HCT116 (cell line): ENCODE data around the gene MCC. TPM values are rescaled to one million over a fixed set of nuclear protein-coding genes. Genes with fewer than 3 reads are reported as not detected.

Experiments
- ATAC-seq: fragments of 200-7000 bp; cut with Tn5 transposase; 2 replicates; pipeline ENCODE4 v1.9.1; 2020; ENCODE audit warnings: mild to moderate bottlenecking, moderate library complexity
- BruUV-seq: library from RNA; stranded (reverse); fragments of 400-500 nt; replicated peaks from 2 replicates; lab custom pipeline; 2021; lab: Mats Ljungman, UMichigan
- CTCF ChIA-PET: fragments of 300-600 bp; sonication (Branson Sonifier 250); formaldehyde crosslinking; loops from one replicate; lab custom pipeline; 2021; ENCODE audit warnings: antibody characterized with exemption; lab: Charles Lee
- POLR2A ChIA-PET: fragments of 300-600, 350-600 bp; sonication (Branson Sonifier 250); formaldehyde crosslinking; loops from one replicate; lab custom pipeline; 2021; ENCODE audit warnings: antibody characterized with exemption; lab: Charles Lee
- RAD21 ChIA-PET, 2 experiments: fragments of 300-600 bp; sonication (Branson Sonifier 250); formaldehyde crosslinking; loops; one replicate each; lab custom pipeline; 2023; ENCODE audit warnings: low total read pairs in 2 of 2; ENCODE audit not compliant: uncharacterized antibody in 2 of 2, unreplicated experiment in 2 of 2, low non-redundant PET in 1 of 2; lab: Charles Lee
- DNase-seq: peaks from one replicate; pipeline ENCODE4 v3.0.0-alpha.2; 2010; ENCODE audit warnings: low read depth, low spot score
- H2AFZ ChIP-seq: fragments of 200-600 bp; shearing (Covaris generic), sonication (generic); 2 replicates; pipeline ENCODE4 v1.6.1; 2017; ENCODE audit warnings: low read depth, mixed run types, mixed read lengths, antibody characterized with exemption, low read length; ENCODE audit not compliant: poor library complexity, severe bottlenecking
- H3K27ac ChIP-seq: 2 replicates; pipeline ENCODE4 v1.5.1; 2012; ENCODE audit warnings: low read depth, low read length
- H3K27me3 ChIP-seq: fragments of 200-600 bp; sonication (generic); 2 replicates; pipeline ENCODE4 v1.6.1; 2016; ENCODE audit warnings: mixed run types, low read length, mixed read lengths; ENCODE audit not compliant: insufficient read depth
- H3K36me3 ChIP-seq, 2 experiments: fragments of 200-500 bp in 1 of 2; fragments of 200-600 bp in 1 of 2; sonication (Bioruptor generic) in 1 of 2; sonication (generic) in 1 of 2; 2 replicates each; pipeline versions ENCODE4 v1.5.1 to v1.6.1; 2014 to 2016; ENCODE audit warnings: low read length in 2 of 2, inconsistent platforms in 1 of 2, mixed read lengths in 1 of 2, mixed run types in 1 of 2; ENCODE audit not compliant: insufficient read depth in 2 of 2, control insufficient read depth in 1 of 2
- H3K4me1 ChIP-seq, 2 experiments: fragments of 200-600 bp in 1 of 2; sonication (generic) in 1 of 2; 2 replicates each; pipeline versions ENCODE4 v1.5.1 to v1.6.1; 2012 to 2017; ENCODE audit warnings: low read length in 2 of 2, inconsistent platforms in 1 of 2, mild to moderate bottlenecking in 1 of 2, mixed read lengths in 1 of 2, mixed run types in 1 of 2, moderate library complexity in 1 of 2; ENCODE audit not compliant: insufficient read depth in 2 of 2, control insufficient read depth in 1 of 2
- H3K4me2 ChIP-seq: fragments of 200-600 bp; sonication (generic); 2 replicates; pipeline ENCODE4 v1.6.1; 2017; ENCODE audit warnings: mixed run types, low read length, mixed read lengths
- H3K4me3 ChIP-seq, 2 experiments: fragments of 200-600 bp in 1 of 2; sonication (generic) in 1 of 2; replicated peaks in 1 of 2; 2 replicates each; pipeline ENCODE4 v1.5.1; 2011 to 2016; ENCODE audit warnings: low read length in 2 of 2, control low read depth in 1 of 2, low read depth in 1 of 2, mild to moderate bottlenecking in 1 of 2, mixed read lengths in 1 of 2, mixed run types in 1 of 2
- H3K79me2 ChIP-seq: fragments of 200-600 bp; sonication (generic); 2 replicates; pipeline ENCODE4 v1.6.1; 2017; ENCODE audit warnings: mild to moderate bottlenecking, mixed run types, low read length, moderate library complexity, mixed read lengths; ENCODE audit not compliant: insufficient read depth
- H3K9ac ChIP-seq: fragments of 200-600 bp; sonication (generic); 2 replicates; pipeline ENCODE4 v1.6.1; 2016; ENCODE audit warnings: low read length, mixed read lengths
- H3K9me2 ChIP-seq: fragments of 200-600 bp; sonication (generic), shearing (Covaris generic); 2 replicates; pipeline ENCODE4 v1.6.1; 2017; ENCODE audit warnings: mixed run types, mild to moderate bottlenecking, moderate library complexity; ENCODE audit not compliant: insufficient read depth
- H3K9me3 ChIP-seq, 2 experiments: fragments of 200-500 bp in 1 of 2; fragments of 200-600 bp in 1 of 2; sonication (Bioruptor generic) in 1 of 2; sonication (generic) in 1 of 2; 2 replicates each; pipeline ENCODE4 v1.6.1; 2014 to 2017; ENCODE audit warnings: low read length in 2 of 2, mixed read lengths in 2 of 2, inconsistent platforms in 1 of 2, low read depth in 1 of 2, mild to moderate bottlenecking in 1 of 2, mixed run types in 1 of 2, moderate library complexity in 1 of 2; ENCODE audit not compliant: control insufficient read depth in 1 of 2, insufficient read depth in 1 of 2
- H4K20me1 ChIP-seq: fragments of 200-600 bp; sonication (generic), shearing (Covaris generic); 2 replicates; pipeline ENCODE4 v1.6.1; 2017; ENCODE audit warnings: mixed run types, mild to moderate bottlenecking, moderate library complexity; ENCODE audit not compliant: insufficient read depth
- CBX3 ChIP-seq: IDR thresholded peaks from 2 replicates; pipeline ENCODE4 v1.6.1; 2012; ENCODE audit warnings: low read depth
- CTCF ChIP-seq, 3 experiments: fragments of 200-600 bp in 1 of 3; sonication (generic) in 1 of 3; IDR thresholded peaks in 2 of 3; conservative IDR thresholded peaks in 1 of 3; 2 replicates each; pipeline ENCODE4 v1.5.1; 2012 to 2017; ENCODE audit warnings: low read depth in 2 of 3, low read length in 2 of 3, antibody characterized with exemption in 1 of 3, borderline replicate concordance in 1 of 3, control low read depth in 1 of 3, mild to moderate bottlenecking in 1 of 3, mixed read lengths in 1 of 3, mixed run types in 1 of 3, moderate library complexity in 1 of 3; ENCODE audit not compliant: insufficient read depth in 1 of 3
- EZH2 ChIP-seq: fragments of 200-600 bp; sonication (generic); IDR thresholded peaks from 2 replicates; pipeline ENCODE4 v1.6.1; 2017; ENCODE audit warnings: antibody characterized with exemption, mixed run types
- FOSL1 ChIP-seq: IDR thresholded peaks from 2 replicates; pipeline ENCODE4 v1.6.1; 2012; ENCODE audit warnings: low read depth
- JUND ChIP-seq: IDR thresholded peaks from 2 replicates; pipeline ENCODE4 v1.6.1; 2012
- RAD21 ChIP-seq: IDR thresholded peaks from 2 replicates; pipeline ENCODE4 v1.6.1; 2012; ENCODE audit warnings: low read depth, mild to moderate bottlenecking
- REST ChIP-seq: IDR thresholded peaks from 2 replicates; pipeline ENCODE4 v1.6.1; 2012; ENCODE audit warnings: low read depth
- SIN3A ChIP-seq: IDR thresholded peaks from 2 replicates; pipeline ENCODE4 v1.6.1; 2012; ENCODE audit warnings: low read depth
- TCF7L2 ChIP-seq: IDR thresholded peaks from 2 replicates; pipeline ENCODE4 v1.7.0; 2011; ENCODE audit warnings: borderline replicate concordance, inconsistent platforms; ENCODE audit not compliant: insufficient read depth, insufficient read length; ENCODE audit errors: extremely low read depth
- YY1 ChIP-seq: IDR thresholded peaks from 2 replicates; pipeline ENCODE4 v1.6.1; 2011; ENCODE audit warnings: low read length, low read depth, moderate library complexity, mild to moderate bottlenecking; ENCODE audit not compliant: insufficient replicate concordance; ENCODE audit errors: extremely low read depth
- ZBTB33 ChIP-seq: IDR thresholded peaks from 2 replicates; pipeline ENCODE4 v1.6.1; 2011; ENCODE audit warnings: mild to moderate bottlenecking, low read length, moderate library complexity; ENCODE audit not compliant: insufficient replicate concordance; ENCODE audit errors: extremely low read depth
- ZNF274 ChIP-seq: fragments of 200-500 bp; sonication (Bioruptor generic); IDR thresholded peaks from 2 replicates; pipeline ENCODE4 v1.6.1; 2014; ENCODE audit warnings: mild to moderate bottlenecking, low read depth, low read length, inconsistent platforms
- intact Hi-C: fragments of 100-400 bp; cut with micrococcal nuclease; formaldehyde crosslinking; loops from 2 replicates; pipeline ENCODE4 v1.10.0; 2022
- total RNA-seq: library from RNA; stranded (reverse); gene quantifications from one replicate; pipeline ENCODE4 v1.2.1, GENCODE V29; 2021; ENCODE audit not compliant: unreplicated experiment

MCC gene
- total RNA-seq, 1 experiment from 2014 or later = 20.1 TPM

- intact Hi-C loops = no loop called here
- H3K27ac ChIP-seq = no peak overlapping the region
- no peak overlapping the region for H3K4me3 ChIP-seq
- 0 out of 2 replicates have a peak, but pooled peaks cover 4% of the 10 kb centered on the region for H3K79me2 ChIP-seq
- CTCF ChIA-PET = no interaction called here
- H3K36me3 ChIP-seq = no peaks in the 10 kb centered on the region
- POLR2A ChIA-PET = no interaction called here
- no peak overlapping the region for H2AFZ ChIP-seq
- H3K4me1 ChIP-seq = peaks cover 0 to 4% of the 10 kb centered on the region in 2 experiments; a peak in 1 of 4 replicates
- ATAC-seq (no peak), DNase-seq (no peak)
- no TSS peak for BruUV-seq
- TF ChIP-seq RAD21 (no peak), ZNF274 (no peak), CTCF (IDR thresholded peaks at IDR 0.05 in 2 of 3, conservative IDR thresholded peaks at IDR 0.05 in 1 of 3; ENCODE audit: borderline replicate concordance in 1 of 3, insufficient read depth in 1 of 3, low read depth in 2 of 3, low read length in 2 of 3) (no peak), TCF7L2 (no peak), EZH2 (no peak), JUND (no peak), CBX3 (no peak), REST (no peak), FOSL1 (no peak), SIN3A (no peak), ZBTB33 (no peak), YY1 (no peak)
- H3K4me2 ChIP-seq = no peak overlapping the region
- H3K9me3 ChIP-seq = no peaks in the 10 kb centered on the region
- H3K9me2 ChIP-seq = no peaks in the 10 kb centered on the region
- no peaks in the 10 kb centered on the region for H4K20me1 ChIP-seq
- H3K27me3 ChIP-seq = no peaks in the 10 kb centered on the region
- RAD21 ChIA-PET = no interaction called here
- H3K9ac ChIP-seq = no peak overlapping the region
These were observed 341.1 kb downstream of the MCC start for GRCh38 chr5:113147101-113147508.
